Stimulated activated CD8-positive, alpha-beta memory T cell treated with anti-CD3 and anti-CD28 coated beads, Interleukin-15, amount 100 ng/mL, for 24 hours (primary cell): ENCODE data around the gene KLK12.
"Not testable (repeated sequence)": the region's sequence is repeated elsewhere in the genome, so short reads cannot be mapped to it uniquely, and the experiment has no call there.

Experiments used
- DNase-seq: peaks from one replicate; pipeline ENCODE4 v3.0.0-alpha.2; 2020; ENCODE audit warnings: low read depth

Gene KLK12

DNA sequence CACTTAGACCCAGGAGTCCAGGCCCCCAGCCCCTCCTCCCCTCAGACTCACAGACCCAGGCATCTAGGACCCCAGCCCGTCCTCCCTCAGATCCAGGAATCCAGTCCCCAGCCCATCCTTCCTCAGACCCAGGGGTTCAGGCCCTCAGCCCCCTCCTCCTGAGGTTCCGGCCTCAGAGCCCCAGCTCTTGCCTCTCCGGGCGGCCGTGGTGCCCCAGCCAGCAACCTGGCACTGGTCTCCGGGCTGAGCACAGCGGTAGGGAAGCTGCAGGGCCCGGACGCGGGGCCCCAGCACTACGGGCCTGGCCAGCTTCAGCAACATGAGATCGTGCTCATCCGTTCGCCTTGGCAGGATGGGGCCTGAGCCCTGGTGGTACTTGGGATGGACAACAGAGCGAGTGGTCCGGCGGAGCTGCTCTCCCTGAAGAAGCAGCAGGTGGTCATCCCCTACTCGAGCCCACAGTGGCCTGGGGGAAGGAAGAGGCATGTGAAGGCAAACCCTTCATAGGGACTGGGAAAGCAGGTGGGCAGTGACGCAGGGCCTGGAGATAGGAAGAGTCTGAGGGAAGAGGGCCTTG lies 19.0 kb downstream of the KLK12 start:
- DNase-seq: no peak

DNA sequence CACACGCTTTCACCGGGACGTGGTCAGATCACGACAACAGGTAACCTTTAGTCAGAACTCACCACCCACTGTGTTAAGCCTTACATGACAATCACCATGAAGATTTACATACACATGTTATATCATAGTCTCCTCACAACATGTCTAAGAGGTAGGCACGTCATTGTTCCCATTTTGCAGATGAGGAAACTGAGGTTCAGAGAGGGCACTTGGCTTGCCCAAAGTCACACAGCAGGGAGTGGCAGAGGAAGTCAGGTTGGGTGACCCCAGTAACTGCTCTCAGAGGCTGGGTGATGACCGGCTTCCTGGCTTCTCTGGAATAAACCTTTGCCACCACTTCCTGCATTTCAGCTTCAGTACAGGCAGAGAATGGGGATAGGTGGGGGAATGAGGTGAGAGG lies 20.6 kb downstream of the KLK12 start:
- no peak for DNase-seq

DNA sequence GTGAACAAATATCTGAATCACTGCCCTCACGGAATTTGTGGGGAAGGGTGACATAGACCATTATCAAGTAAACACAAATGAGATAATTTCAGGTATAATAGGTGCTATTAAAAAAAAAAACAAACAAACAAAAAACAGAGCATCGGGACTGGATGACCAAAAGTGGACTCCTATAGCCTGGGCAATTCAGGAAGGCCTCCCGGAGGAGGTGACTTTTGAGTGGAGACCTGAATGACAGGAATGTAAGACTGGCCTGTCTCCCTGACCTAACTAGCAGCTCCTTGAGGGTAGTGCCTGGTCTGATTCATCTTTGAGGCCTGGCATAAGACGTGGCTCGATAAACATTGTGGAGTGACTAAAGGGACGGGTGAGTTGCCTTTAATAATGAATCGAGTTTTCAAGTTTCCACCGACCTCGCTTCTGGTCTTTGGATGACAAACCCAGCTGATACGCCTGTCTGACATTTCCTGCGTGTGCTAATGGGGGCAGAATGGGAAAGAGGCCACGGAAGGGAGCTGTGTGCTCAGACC lies 22.1 kb downstream of the KLK12 start:
- DNase-seq: no peak

DNA sequence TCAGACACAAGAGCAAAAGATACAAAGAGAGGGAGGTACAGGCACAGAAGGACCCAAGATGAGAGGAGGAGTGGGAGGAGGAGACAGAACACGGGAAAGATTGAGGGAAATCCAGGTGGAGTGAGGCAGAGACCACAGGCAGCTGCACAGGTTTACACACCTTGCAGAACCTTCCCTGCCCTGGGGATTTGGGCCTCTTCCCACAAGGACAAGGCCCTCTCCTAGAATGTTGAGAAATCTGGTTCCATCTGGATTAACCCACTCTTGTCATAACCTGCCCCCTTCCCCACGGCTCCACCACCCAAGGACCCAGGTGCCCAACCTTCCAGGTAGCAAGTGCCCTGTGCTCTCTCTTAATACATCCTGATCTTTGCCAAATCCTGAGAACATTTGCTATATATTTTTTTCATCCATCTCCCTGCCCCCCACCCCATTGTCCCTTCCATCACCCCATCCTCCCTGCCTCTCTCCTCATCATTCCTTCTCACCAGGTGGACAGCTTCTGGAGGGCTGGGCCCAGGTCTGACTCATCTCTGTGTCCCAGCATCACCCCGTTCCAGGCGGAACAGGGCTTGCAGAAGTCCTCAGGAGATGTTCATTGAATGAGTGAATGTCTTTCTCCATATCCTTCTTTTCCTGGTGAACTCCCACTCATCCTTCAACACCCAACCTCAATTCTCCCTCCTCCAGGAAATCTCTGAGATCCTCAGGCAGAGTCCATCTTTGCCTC lies 24.6 kb downstream of the KLK12 start:
- DNase-seq: no peak

DNA sequence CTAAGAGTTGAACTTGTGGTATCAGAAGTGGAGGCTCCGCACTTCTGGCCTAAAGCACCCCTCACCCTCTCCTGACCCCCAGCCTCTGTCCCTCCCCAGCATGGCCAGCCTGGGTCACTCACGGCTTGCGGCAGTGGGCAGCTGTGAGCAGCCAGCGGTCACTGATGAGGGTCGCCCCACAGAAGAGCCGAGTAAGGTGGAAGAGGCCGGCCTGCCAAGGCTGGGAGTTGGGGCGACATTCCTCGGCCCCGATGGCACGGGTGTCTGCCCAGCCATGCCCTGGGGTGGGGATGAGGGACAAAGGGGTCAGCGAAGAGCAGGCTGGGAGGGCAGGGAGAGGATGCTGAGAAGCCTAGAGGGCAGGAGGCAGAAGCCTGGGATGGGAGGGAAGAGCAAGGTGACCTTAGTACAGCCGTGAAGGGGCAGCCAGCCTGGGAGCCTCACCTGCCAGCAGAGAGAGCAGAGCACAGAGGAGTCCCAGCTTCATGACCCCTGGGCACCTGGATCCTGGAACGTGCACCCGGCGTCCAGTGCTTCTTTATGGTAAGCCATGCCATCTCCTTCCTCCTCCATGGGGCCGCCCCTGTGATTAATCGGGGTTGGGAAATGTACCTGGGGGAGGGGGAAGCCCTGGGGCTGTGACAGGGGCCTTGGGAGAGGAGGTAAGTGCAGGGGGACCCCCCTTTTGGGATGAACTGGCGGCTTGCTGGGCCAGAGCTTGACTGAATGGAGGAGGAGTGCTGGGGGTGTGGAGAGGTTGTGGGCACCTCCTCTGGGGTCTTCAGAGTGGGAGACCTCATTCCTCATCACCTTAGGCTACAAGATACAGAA lies 25.5 kb downstream of the KLK12 start:
- DNase-seq: no peak

DNA sequence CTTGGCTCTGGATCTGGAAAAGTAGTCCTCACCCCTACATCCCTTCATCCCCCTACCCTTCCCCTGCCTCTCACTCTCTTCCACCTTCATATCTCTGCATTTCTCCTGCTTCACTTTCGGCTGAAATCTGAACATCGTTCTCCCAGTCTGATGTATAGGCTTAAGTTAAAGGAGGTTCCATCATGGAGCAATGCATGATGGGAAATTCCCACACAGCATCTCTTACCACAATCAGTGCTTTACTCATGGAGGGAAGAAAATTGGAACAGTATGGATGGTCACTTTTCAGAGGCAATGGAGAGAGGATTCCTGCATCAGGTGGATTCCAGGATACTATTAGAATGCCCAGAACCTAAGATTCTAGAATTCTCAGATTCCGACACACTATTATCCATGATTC lies 27.3 kb downstream of the KLK12 start:
- DNase-seq: no peak

DNA sequence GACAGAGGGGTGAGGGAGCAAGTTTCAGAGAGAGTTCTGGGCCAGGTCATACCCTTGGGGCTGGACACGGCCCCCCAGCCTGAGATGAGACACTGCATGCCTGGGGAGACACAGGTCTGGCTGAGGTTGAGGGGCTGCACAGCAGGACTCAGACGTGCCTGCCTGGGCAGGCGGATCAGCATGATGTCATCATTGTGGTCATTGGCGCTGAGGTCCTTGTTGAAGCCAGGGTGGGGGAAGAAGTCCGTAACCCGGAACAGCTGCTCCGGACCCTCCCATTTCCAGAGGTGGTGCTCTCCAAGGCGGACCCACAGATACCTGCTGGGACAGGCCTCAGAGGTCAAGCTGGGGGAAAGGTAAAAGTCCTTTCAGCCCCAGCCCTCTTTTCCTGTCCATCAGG lies 28.4 kb downstream of the KLK12 start:
- no peak for DNase-seq

DNA sequence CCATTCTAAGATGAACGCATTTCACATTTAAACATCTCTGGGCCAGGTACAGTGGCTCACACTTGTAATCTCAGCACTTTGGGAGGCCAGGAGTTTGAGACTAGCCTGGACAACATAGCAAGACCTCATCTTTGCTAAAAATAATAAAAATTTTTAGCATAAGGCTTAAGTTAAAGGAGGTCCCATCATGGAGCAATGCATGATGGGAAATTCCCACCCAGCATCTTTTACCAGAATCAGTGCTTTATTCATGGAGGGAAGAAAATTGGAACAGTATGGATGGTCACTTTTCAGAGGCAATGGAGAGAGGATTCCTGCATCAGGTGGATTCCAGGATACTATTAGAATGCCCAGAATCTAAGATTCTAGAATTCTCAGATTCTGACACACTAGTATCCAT lies 29.6 kb downstream of the KLK12 start:
- no peak for DNase-seq

DNA sequence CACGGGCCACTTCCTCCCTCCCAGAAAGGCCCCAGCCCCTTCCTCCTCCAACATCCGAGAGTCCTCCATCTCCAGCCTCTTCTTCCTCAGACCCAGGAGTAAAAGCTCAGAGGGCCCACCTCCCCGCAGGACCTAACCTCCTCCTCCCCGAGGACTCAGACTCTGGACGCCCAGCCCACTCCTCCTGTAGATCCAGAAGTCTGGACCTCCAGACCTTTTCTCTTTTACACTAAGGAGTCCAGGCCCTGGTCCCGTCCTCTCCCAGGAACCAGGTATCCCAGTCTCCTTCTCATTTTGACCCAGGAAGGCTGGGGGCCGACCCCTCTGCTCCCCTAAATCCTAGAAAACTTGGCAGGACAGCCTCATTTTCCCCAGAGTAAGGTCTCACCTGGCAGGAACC lies 31.5 kb downstream of the KLK12 start:
- no peak for DNase-seq

DNA sequence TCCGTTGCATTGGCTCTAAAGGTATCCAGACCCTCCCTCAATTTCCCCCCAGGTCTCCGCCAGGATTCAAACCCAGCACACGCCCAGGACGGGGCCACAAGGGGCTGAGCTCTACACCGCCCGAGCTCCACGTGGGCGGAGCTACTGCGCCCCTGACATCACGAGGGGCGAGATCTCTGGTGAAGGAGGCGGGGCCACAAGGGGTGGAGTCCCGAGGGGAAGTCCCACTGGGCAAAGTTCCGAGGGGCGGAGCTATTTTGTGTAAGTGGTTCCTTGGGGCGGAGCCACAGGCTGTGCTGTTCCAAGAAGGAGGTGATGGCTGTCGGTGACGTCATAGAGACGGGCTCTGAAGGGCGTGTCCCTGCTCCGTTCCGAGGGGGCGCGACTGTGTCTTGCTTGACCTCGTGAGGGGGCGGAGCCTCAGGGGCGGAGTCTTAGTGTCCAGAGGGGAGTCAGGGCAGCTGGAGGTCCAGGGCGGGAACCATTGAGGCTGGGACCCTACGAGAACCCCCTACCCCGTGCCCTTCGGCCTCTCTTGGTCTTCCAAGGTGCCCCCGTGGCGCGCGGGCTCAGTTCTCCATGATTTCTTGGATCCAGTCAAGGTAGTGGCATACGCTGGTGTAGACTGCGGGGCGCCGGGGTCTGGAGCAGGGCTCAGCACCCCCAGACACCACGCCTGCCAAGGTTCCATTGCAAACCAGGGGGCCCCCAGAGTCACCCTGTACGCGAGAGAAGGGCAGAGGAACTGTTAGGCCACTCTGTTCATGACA lies 32.1 kb downstream of the KLK12 start:
- DNase-seq: no peak

DNA sequence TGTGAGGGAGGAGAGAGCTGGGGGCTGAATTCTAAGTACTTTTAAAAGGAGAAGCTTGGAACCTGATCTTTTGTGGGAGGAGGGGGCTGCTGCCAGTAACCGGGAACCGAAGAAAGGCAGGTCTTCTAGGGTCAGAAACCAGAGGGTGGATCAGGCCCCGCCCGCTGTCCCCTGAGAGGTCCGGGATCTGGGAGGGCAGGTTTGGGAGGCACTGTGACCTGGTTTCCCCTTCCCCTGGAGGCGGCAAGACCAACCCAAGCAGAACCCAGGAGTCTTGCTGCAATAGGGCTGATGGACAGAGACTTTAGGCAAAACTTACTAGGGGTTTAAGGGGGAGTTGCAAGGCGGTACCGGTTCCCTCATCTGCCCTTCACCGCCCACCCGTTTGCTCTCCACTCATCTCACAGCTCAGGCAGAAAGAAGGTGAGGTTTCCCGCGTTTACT lies 32.7 kb downstream of the KLK12 start:
- no peak for DNase-seq

DNA sequence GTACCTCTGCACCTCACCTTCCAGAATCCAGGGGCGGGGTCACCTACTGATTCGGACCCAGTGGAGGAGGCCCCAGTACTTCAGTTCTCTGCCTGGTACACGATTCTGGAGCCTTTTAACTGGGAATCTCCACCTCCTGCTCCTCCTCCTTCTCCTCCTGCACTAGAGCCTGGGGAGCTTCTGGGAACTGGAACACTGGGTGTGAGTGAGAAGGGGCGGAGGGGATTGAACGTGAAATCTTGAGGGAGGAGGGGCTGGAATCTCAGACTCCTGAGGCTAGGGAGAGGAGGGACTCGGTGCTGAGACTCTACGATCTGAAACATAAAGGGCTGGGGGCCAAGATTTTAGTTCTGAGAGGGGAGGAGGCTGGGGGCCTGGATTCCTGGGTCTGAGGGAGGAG lies 33.3 kb downstream of the KLK12 start, which contains the start of gene KLK8:
Gene KLK8 (minus strand): TSS at position 90 of the 400 bp plus-strand sequence. CDS start 437 bp downstream, outside the sequence.
- DNase-seq: no peak

DNA sequence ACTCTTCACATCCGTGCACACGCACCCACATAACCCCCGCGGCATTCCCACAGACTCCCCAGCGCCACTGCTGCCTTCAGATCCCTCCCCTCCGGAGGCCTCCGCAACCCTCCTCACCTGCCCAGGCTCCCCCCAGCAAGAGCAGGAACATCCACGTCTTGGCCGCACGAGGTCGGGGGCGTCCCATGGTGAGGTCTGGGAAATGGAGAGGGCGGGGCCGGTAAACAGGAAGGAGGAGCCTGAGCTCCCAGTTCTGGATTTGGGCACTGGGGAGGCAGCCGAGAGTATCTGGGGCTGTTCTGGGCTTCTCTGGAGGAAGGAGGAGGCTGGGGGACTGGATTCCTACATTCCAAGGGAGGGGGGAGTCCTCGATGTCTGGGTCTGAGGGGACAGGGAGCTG lies 33.8 kb downstream of the KLK12 start:
- DNase-seq: no peak

DNA sequence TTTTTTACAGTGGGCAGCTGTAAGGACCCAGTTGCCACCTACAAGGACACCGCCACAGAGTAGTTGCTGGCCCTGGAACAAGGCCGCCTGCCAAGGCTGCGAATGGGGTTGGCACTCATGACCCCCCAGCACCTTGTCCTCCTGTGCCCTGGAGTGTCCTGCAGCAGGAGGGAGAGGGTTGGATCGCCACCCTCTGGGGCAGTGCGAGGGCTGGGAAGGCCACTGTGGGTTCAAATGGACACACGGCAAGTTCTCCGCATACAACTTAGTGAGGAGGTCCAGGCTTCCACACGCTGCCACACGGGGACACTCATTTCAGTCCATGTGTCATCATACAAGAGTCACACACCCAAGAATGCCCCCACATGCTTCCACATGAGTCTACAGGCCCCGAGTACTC lies 34.4 kb downstream of the KLK12 start:
- no peak for DNase-seq

DNA sequence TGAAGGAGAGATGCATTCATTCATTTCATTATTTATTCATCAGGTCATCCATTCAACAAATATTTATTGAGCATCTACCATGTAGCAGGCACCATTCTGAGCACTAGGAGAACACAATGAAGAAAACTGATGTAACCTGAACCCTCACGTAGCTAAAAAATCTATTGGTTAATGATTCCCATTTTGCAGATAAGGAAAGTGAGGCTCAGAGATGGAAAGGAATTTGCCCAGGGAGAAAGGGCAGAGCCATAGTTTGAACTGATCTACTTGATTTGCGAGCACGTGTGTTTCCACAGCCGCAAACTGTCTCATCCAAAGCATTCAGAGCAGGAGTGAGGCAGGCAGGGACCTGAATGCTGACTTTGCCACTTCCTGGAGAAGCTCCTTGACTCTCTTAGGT lies 36.1 kb downstream of the KLK12 start:
- no peak for DNase-seq

DNA sequence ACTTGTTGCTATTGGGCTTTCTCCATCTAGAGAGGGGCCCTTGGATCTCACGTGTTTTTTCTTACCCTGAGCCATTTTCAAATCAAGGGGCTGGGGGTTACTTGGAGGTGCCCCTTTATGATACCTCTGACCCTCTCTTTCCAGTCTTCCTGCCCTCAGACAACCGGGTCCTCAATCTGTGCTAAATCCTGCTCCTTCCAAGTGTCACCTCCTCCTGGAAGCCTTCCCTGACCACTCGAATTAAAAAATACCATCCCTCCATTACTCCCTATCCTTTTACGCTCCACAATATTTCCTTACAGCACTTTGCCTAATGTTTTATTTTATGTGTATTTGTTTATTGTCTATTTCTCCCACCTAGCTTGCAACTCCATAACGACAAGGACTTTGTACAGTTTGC lies 36.7 kb downstream of the KLK12 start:
- DNase-seq: no peak

DNA sequence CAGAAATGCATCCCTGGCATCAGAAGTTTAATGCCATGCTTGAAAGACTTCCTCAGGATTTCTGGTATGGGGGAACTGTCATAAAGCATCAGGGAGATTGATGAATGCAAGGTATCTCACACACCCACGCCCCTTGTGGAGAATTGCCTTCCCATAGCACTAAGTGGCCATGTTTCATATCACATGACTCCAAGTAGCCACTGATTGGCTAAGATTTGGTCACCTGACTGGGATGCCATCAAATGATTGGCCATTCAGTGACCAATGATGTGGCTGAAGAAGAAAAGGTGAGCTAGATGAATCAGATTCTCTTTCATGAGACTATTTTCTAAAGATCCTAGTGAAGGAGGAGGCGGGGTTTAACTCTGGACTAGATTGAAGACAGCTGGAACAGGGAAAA lies 40.7 kb downstream of the KLK12 start:
- no peak for DNase-seq

DNA sequence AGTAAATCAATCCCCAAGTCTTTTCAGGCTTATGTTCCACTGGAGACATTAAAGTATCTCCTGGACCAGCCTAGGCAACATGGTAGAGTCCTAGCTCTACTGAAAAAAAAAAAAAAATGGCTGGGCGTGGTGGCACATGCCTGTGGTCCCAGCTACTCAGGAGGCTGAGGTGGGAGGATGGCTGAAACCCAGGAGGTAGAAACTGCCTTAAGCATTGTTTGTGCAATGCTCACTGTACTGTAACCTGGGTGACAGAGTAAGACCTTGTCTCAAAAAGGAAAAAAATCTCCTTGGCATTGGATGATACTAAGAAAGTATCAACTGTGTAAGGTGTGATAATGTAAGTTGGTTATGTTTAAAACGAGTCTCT lies 42.2 kb downstream of the KLK12 start:
- DNase-seq: no peak

DNA sequence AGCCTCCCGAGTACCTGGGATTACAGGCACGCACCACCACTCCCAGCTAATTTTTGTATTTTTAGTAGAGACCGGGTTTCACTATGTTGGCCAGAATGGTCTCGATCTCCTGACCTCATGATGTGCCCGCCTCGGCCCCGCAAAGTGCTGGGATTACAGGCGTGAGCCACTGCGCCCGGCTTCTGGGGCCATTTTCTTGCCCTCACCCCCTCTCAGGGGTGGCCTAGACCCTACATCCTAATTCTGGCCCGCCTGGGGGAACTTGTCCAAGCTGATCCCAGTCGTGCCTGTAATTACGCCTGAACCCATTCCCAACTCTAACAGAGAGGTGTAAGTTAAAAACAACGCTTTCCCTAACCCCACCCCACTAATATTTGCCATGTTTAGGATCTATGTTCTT lies 50.4 kb downstream of the KLK12 start:
- not testable (repeated sequence) for DNase-seq

DNA sequence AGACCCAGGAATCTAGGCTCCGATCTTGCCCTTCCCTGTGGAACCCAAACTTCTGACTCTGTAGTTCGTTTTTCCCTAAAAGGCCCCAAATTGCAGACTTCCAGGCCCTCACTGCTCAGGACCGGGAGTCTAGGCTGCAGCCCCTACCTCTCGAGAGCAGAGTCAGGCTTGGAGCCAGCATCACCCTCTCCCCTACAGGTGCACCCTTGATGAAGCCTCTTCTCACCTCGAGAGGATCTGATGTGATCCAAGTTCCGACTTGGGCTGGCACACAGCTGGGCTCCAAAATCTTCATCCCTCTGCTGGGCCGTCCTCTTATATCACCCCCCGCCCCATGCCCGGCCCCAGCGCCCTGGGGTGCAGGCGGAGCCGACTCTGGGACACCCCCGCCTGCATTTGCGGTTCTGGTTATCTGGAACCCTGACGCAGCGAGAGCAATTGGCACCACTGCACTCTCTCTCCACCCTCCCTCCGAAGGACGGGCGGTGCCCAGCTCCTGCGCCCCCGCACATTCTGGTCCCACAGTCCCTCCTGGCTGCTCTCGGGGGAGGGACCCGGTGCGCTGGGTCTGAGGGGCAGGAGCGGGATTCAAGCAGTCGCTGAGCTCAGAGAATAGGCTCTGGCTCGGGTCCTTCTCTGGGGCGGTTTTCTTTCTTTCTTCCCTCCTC lies 51.0 kb downstream of the KLK12 start, which contains the start of gene KLK7:
Gene KLK7 (minus strand): TSS at position 293 of the 668 bp plus-strand sequence. CDS start 1,518 bp downstream, outside the sequence.
- DNase-seq: no peak

DNA sequence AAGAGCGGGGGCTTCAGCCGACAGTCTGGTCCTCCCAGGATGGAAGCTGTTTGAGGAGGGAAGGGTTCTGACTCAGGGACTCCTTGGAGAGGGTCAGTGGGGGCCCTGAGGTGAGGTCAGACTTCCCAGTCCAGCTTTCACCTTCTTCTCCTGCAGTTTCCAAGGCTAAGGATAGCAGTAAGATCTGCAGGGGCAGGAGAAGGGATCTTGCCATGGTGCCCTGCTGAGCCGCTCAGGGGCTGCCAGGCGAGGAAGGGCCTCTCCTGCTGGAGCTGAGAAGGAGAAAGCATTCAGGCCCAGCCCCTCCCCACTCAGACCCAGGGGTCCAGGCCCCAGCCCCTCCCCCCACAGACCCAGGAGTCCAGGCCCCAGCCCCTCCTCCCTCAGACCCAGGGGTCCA lies 52.6 kb downstream of the KLK12 start:
- DNase-seq: no peak
